ENCODE results near the gene OGFOD3.

GRCh38 chr17:82390860-82391435 is 27.4 kb downstream of the OGFOD3 start:
- TF ChIP-seq CTCF (conservative IDR thresholded peaks at IDR 0.05) (no peak), ZFX (IDR thresholded peaks at IDR 0.05) (no peak)

All from C4-2B (cell line).